ENCODE results near the gene JPH4. TPM values are rescaled to one million over a fixed set of nuclear protein-coding genes. Genes with fewer than 3 reads are reported as not detected.

JPH4 gene
- total and polyA plus RNA-seq, 2 donors (not counting 1 experiment from before 2014, with no cell fraction given) = not detected

GRCh38 chr14:23539248-23540140 lies 39.1 kb downstream of the JPH4 start:
- H3K4me3 Mint-ChIP-seq = no peak overlapping the region
- DNase-seq (peak; percentile 55), ATAC-seq (ENCODE audit: low read depth) (peak; percentile 74)
- H3K4me2 ChIP-seq (replicated peaks; ENCODE audit: low read depth, low read length, poor library complexity, severe bottlenecking) = no peak overlapping the region
- peaks cover 0 to 5% (median 0%) of the 10 kb centered on the region in 4 experiments for H3K27me3 ChIP-seq (replicated peaks in 1 of 4; ENCODE audit: control extremely low read depth in 1 of 4, control insufficient read depth in 3 of 4, insufficient read depth in 4 of 4, low read length in 3 of 4)
- no peaks in the 10 kb centered on the region for H3K4me1 ChIP-seq (ENCODE audit: control insufficient read depth in 2 of 2, insufficient read depth in 2 of 2, low read length in 2 of 2)
- no peak overlapping the region for H3K4me3 ChIP-seq (ENCODE audit: control extremely low read depth in 1 of 5, extremely low read depth in 1 of 5, insufficient read depth in 1 of 5, low read depth in 2 of 5, low read length in 4 of 5)
- H2AFZ ChIP-seq (ENCODE audit: insufficient read depth, low read depth, low read length, poor library complexity, severe bottlenecking) = no peak overlapping the region
- H3K9me3 ChIP-seq (ENCODE audit: control extremely low read depth in 1 of 3, control insufficient read depth in 2 of 3, insufficient read depth in 1 of 3, low read length in 2 of 3) = no peaks in the 10 kb centered on the region
- H3K27me3 Mint-ChIP-seq = peaks cover 3% of the 10 kb centered on the region
- no peak overlapping the region for H3K27ac ChIP-seq (ENCODE audit: low read length in 2 of 2)
- 66% methylated on average over 5 of the region's 10 CpGs for WGBS (ENCODE audit: insufficient coverage)
- no peaks in the 10 kb centered on the region for H3K36me3 ChIP-seq (replicated peaks in 1 of 2; ENCODE audit: control extremely low read depth in 1 of 2, control insufficient read depth in 1 of 2, extremely low read depth in 1 of 2, insufficient read depth in 2 of 2, low read length in 1 of 2)
- H3K27ac Mint-ChIP-seq = no peak overlapping the region
- H4K20me1 ChIP-seq (ENCODE audit: control insufficient read depth, insufficient read depth, low read length, poor library complexity, severe bottlenecking) = no peaks in the 10 kb centered on the region
- ChIA-PET POLR2A (no interaction called here), CTCF (interaction anchor here (0.6 to 7.7 kb wide), 11 partner anchors 10 to 1057 kb away, joined by 3 to 80 read pairs (median 4); partner anchors contain the start of genes DHRS2, THTPA and ZFHX2)
- TF ChIP-seq EZH2 (IDR thresholded peaks at IDR 0.05; ENCODE audit: borderline replicate concordance, insufficient read depth, low read depth, low read length, poor library complexity, severe bottlenecking) = no peak
- TF ChIP-seq CTCF (IDR thresholded peaks at IDR 0.05) = peak; percentile 78
- no peaks in the 10 kb centered on the region for H3K4me1 Mint-ChIP-seq
- H3K9me3 Mint-ChIP-seq (ENCODE audit: insufficient read depth) = no peaks in the 10 kb centered on the region
- no peaks in the 10 kb centered on the region for H3K79me2 ChIP-seq (ENCODE audit: control insufficient read depth, insufficient read depth, low read length)
- intact Hi-C loops (cut with micrococcal nuclease) = loop anchor here (1.0 kb wide), 2 partner anchors 12 to 20 kb away; partner anchors contain the start of gene ZFHX2
- no peak overlapping the region for H3K9ac ChIP-seq (ENCODE audit: low read length)

- Histone ChIP-seq H3K36me3 (replicated peaks in 1 of 2; ENCODE audit: control extremely low read depth in 1 of 2, control insufficient read depth in 1 of 2, extremely low read depth in 1 of 2, insufficient read depth in 2 of 2, low read length in 1 of 2) (no peaks in the 10 kb centered on the region), H3K9me3 (ENCODE audit: control extremely low read depth in 1 of 3, control insufficient read depth in 2 of 3, insufficient read depth in 1 of 3, low read length in 2 of 3) (no peaks in the 10 kb centered on the region), H2AFZ (ENCODE audit: insufficient read depth, low read depth, low read length, poor library complexity, severe bottlenecking) (no peak overlapping the region), H3K79me2 (ENCODE audit: control insufficient read depth, insufficient read depth, low read length) (no peaks in the 10 kb centered on the region), H3K27me3 (replicated peaks in 1 of 4; ENCODE audit: control extremely low read depth in 1 of 4, control insufficient read depth in 3 of 4, insufficient read depth in 4 of 4, low read length in 3 of 4) (peaks cover 0 to 5% (median 0%) of the 10 kb centered on the region in 4 experiments), H3K4me2 (replicated peaks; ENCODE audit: low read depth, low read length, poor library complexity, severe bottlenecking) (no peak overlapping the region), H3K4me1 (ENCODE audit: control insufficient read depth in 2 of 2, insufficient read depth in 2 of 2, low read length in 2 of 2) (no peaks in the 10 kb centered on the region), H4K20me1 (ENCODE audit: control insufficient read depth, insufficient read depth, low read length, poor library complexity, severe bottlenecking) (no peaks in the 10 kb centered on the region), H3K9ac (ENCODE audit: low read length) (no peak overlapping the region), H3K27ac (ENCODE audit: low read length in 2 of 2) (no peak overlapping the region), H3K4me3 (ENCODE audit: control extremely low read depth in 1 of 5, extremely low read depth in 1 of 5, insufficient read depth in 1 of 5, low read depth in 2 of 5, low read length in 4 of 5) (no peak overlapping the region)
- 89% methylated on average over 5 of the region's 7 CpGs for WGBS (ENCODE audit: insufficient coverage)
- intact Hi-C loops (cut with micrococcal nuclease) = loop anchor here (1.0 kb wide), 2 partner anchors 13 to 21 kb away; partner anchors contain the start of gene ZFHX2
- ATAC-seq (ENCODE audit: low read depth) (no peak), DNase-seq (no peak)
- ChIA-PET CTCF (interaction anchor here (0.7 to 7.7 kb wide), 7 partner anchors 9 to 1056 kb away, joined by 3 to 80 read pairs (median 5); partner anchors contain the start of gene THTPA), POLR2A (no interaction called here)
- H3K9me3 Mint-ChIP-seq (ENCODE audit: insufficient read depth) = no peaks in the 10 kb centered on the region
- no peak overlapping the region for H3K4me3 Mint-ChIP-seq
- TF ChIP-seq EZH2 (IDR thresholded peaks at IDR 0.05; ENCODE audit: borderline replicate concordance, insufficient read depth, low read depth, low read length, poor library complexity, severe bottlenecking) (no peak), CTCF (IDR thresholded peaks at IDR 0.05) (no peak)
- no peaks in the 10 kb centered on the region for H3K4me1 Mint-ChIP-seq
- H3K27ac Mint-ChIP-seq = no peak overlapping the region
- H3K27me3 Mint-ChIP-seq = peaks cover 3% of the 10 kb centered on the region
These were observed 39.8 kb downstream of the JPH4 start for GRCh38 chr14:23538785-23539184.
